ENCODE data around the gene ABHD11. TPM values are rescaled to one million over a fixed set of nuclear protein-coding genes. Genes with fewer than 3 reads are reported as not detected.

The ABHD11 gene
- total and polyA plus RNA-seq, 9 of the 15 experiments (the other 6 are each of a cell fraction or from before 2014, with no cell fraction given): 7.7 to 44.2 (median 18.9) TPM

DNA sequence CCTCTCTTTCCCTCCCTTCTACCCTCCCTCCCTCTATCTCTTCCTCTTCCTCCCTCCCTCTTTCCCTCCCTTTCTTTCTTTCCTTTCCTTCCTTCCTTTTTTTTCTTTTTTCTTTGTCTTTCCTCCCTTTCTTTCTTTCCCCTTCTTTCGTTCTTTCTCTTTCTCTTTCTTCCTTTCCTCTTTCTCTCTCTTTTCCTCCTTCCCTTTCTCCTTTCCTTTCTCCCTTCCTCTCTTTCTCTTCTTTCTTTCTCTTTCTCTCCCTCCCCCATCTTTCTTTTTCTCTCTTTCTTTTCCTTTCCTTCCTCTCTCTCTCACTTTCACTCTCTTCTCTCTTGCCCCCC lies 24.0 kb upstream of the ABHD11 start (continued):
- TF ChIP-seq MEIS2 (IDR thresholded peaks at IDR 0.05; ENCODE audit: partially characterized antibody): no peak
- TF ChIP-seq MCM7 (IDR thresholded peaks at IDR 0.05): no peak
- TF ChIP-seq, protein P1, sequence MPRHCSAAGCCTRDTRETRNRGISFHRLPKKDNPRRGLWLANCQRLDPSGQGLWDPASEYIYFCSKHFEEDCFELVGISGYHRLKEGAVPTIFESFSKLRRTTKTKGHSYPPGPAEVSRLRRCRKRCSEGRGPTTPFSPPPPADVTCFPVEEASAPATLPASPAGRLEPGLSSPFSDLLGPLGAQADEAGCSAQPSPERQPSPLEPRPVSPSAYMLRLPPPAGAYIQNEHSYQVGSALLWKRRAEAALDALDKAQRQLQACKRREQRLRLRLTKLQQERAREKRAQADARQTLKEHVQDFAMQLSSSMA (CRISPR knock-in tag; IDR thresholded peaks at IDR 0.05): no peak
- TF ChIP-seq, protein P2, sequence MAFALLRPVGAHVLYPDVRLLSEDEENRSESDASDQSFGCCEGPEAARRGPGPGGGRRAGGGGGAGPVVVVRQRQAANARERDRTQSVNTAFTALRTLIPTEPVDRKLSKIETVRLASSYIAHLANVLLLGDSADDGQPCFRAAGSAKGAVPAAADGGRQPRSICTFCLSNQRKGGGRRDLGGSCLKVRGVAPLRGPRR (CRISPR knock-in tag; IDR thresholded peaks at IDR 0.05): no peak

DNA sequence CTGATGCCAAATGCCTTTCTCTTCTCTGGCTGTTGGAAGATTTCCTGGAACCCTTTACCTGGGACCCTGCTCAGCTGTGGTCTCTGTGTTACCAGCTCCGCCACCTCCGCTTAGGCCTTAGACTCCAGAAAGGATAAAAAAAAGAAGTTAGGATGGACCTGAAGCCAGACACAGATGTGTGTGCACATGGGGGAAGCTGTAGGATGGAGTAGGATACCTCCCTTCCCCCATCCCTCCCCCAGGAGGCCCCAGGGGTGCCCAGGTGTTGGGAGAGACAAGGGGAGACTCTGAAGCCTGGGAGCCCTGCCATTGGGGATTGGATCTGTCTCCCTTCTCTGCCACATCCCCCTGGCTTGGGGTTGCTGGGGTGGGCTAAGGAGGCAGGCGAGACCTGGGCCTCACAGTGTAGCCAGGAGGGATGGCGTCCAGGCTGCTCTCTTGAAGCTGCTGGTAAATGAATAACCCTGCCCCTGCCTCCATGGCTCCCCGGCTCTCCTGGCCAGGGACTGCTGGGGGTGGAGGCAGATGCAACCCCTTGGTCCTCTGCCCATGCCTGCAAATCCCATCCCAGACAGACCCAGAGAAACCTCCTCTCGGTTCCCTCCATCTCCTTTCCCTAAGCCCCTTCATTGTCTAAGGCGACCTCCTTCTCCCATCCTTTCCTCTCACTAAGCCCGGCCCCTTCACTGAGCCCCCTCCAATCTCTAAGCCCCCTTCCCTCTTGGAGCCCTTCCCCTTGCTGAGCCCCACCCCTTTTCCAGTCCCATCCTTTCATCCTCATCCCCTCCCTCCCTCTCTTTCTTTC lies 23.5 kb upstream of the ABHD11 start:
- H4K20me1 ChIP-seq (replicated peaks; ENCODE audit: control insufficient read depth, insufficient read depth, low read length): 0 out of 2 replicates have a peak, but pooled peaks cover 6% of the 10 kb centered on the region
- in situ Hi-C loops (cut with MboI): no loop called here
- peak; percentile 40 for ATAC-seq

More for the DNA sequence above, 23.5 kb upstream of the ABHD11 start:
- DNase-seq (ENCODE audit: extremely low read depth in 1 of 4, low spot score in 3 of 4) (peak in 2 of 4 experiments; percentile 20 to 25), FAIRE-seq (no peak)
- no TSS peak for BruUV-seq (replicated peaks)
- Histone ChIP-seq H3K9me1 (ENCODE audit: control insufficient read depth, insufficient read depth, low read length) (no peaks in the 10 kb centered on the region), H3K9me3 (replicated peaks; ENCODE audit: control insufficient read depth, insufficient read depth, low read depth, low read length) (no peaks in the 10 kb centered on the region), H3K36me3 (ENCODE audit: control insufficient read depth, insufficient read depth, low read length) (no peaks in the 10 kb centered on the region), H3K27ac (ENCODE audit: extremely low read depth, low read depth, low read length) (no peak overlapping the region), H3K4me1 (replicated peaks in 1 of 2; ENCODE audit: control insufficient read depth in 2 of 2, insufficient read depth in 2 of 2, low read length in 2 of 2) (peaks cover 7 to 18% of the 10 kb centered on the region in 2 experiments; a peak in 4 of 5 replicates), H3K9ac (ENCODE audit: insufficient read depth in 1 of 2, low read depth in 2 of 2, low read length in 2 of 2) (no peak overlapping the region; a peak in 1 of 4 replicates), H3K4me2 (ENCODE audit: insufficient read depth, low read length) (no peak overlapping the region), H2AFZ (ENCODE audit: low read depth, low read length) (no peak overlapping the region), H3K4me3 (no peak overlapping the region), H3K79me2 (ENCODE audit: control insufficient read depth, insufficient read depth, low read length) (no peaks in the 10 kb centered on the region), H3K27me3 (ENCODE audit: control insufficient read depth in 2 of 2, insufficient read depth in 2 of 2, low read length in 2 of 2) (no peaks in the 10 kb centered on the region)
- intact Hi-C loops (cut with micrococcal nuclease): no loop called here
- TF ChIP-seq, protein P3, sequence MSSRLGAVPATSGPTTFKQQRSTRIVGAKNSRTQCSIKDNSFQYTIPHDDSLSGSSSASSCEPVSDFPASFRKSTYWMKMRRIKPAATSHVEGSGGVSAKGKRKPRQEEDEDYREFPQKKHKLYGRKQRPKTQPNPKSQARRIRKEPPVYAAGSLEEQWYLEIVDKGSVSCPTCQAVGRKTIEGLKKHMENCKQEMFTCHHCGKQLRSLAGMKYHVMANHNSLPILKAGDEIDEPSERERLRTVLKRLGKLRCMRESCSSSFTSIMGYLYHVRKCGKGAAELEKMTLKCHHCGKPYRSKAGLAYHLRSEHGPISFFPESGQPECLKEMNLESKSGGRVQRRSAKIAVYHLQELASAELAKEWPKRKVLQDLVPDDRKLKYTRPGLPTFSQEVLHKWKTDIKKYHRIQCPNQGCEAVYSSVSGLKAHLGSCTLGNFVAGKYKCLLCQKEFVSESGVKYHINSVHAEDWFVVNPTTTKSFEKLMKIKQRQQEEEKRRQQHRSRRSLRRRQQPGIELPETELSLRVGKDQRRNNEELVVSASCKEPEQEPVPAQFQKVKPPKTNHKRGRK (tag; IDR thresholded peaks at IDR 0.05): no peak
- TF ChIP-seq SIX5 (IDR thresholded peaks at IDR 0.05; ENCODE audit: borderline replicate concordance in 1 of 2, insufficient read depth in 1 of 2, low read depth in 1 of 2, low read length in 2 of 2): no peak
- no peak for TF ChIP-seq ATF7 (IDR thresholded peaks at IDR 0.05)
- TF ChIP-seq GTF2E2 (tag; IDR thresholded peaks at IDR 0.05): no peak
- TF ChIP-seq ZFX (CRISPR knock-in tag; IDR thresholded peaks at IDR 0.05): no peak
- no peak for TF ChIP-seq HCFC1 (IDR thresholded peaks at IDR 0.05; ENCODE audit: low read depth, low read length)
- TF ChIP-seq ZNF24 (IDR thresholded peaks at IDR 0.05): no peak
- TF ChIP-seq SMAD3 (CRISPR knock-in tag; conservative IDR thresholded peaks at IDR 0.05): no peak
- no peak for TF ChIP-seq ZFP30 (CRISPR knock-in tag; IDR thresholded peaks at IDR 0.05; ENCODE audit: borderline replicate concordance)
- no peak for TF ChIP-seq TCF7 (IDR thresholded peaks at IDR 0.05; ENCODE audit: borderline replicate concordance)
- TF ChIP-seq, protein P4, sequence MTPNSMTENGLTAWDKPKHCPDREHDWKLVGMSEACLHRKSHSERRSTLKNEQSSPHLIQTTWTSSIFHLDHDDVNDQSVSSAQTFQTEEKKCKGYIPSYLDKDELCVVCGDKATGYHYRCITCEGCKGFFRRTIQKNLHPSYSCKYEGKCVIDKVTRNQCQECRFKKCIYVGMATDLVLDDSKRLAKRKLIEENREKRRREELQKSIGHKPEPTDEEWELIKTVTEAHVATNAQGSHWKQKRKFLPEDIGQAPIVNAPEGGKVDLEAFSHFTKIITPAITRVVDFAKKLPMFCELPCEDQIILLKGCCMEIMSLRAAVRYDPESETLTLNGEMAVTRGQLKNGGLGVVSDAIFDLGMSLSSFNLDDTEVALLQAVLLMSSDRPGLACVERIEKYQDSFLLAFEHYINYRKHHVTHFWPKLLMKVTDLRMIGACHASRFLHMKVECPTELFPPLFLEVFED (CRISPR knock-in tag; conservative IDR thresholded peaks at IDR 0.05): no peak
- no peak for TF ChIP-seq ETV1 (tag; conservative IDR thresholded peaks at IDR 0.05; ENCODE audit: low read depth)
- ChIA-PET POLR2A (no interaction called here), CTCF (ENCODE audit: low intra/inter-chr PET ratio) (no interaction called here)
- WGBS (ENCODE audit: insufficient coverage, low coverage, missing lambda C conversion rate): 26% methylated on average over 6 of the region's 8 CpGs

All from K562 (cell line).